Germinal center (tissue), 1 donor: ENCODE results near the gene TRIAP1.
"Not testable (repeated sequence)": the region's sequence is repeated elsewhere in the genome, so short reads cannot be mapped to it uniquely, and the experiment has no call there.

ENCODE experiments used
- DNase-seq: peaks from one replicate; pipeline ENCODE4 v3.0.0; 2012; ENCODE audit warnings: mixed read lengths, low spot score

Gene TRIAP1

GRCh38 chr12:120445911-120446843 is at the start of gene TRIAP1, which contains the start of gene GATC:
TRIAP1 (minus strand) TSS chr12:120446384; CDS start chr12:120446372, 12 bp downstream.
GATC (plus strand) TSS chr12:120446444; CDS start chr12:120446481, 37 bp downstream.
- DNase-seq, result peak; percentile 80

GRCh38 chr12:120495186-120495730 is 49.1 kb upstream of the TRIAP1 start:
- no peak for DNase-seq

GRCh38 chr12:120490833-120491512 is 44.8 kb upstream of the TRIAP1 start:
- no peak for DNase-seq

DNA sequence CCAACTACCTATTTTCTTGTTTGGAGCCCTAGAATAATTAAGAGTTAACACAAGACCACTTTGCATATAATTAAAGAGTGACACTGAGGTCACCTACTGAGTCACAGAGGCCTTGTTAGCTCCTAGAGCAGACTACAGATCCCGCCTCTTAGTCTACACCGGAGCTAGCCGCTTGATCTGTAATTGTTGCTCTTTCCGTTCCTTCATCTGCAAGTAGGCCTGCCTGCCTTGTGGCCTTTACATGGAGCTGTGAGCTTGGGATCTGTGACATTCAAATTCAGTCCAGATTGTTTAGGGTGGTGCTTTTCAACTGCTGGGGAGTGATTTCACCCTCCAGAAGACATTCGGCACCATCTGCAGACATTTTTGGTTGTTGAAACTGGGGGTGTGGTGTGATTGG is 44.1 kb upstream of the TRIAP1 start:
- no peak for DNase-seq

GRCh38 chr12:120489018-120489417 is 42.8 kb upstream of the TRIAP1 start:
- no peak for DNase-seq

- no peak for DNase-seq
These were observed 42.0 kb upstream of the TRIAP1 start for GRCh38 chr12:120488057-120488640.

GRCh38 chr12:120487552-120487951 is 41.4 kb upstream of the TRIAP1 start:
- not testable (repeated sequence) for DNase-seq

DNA sequence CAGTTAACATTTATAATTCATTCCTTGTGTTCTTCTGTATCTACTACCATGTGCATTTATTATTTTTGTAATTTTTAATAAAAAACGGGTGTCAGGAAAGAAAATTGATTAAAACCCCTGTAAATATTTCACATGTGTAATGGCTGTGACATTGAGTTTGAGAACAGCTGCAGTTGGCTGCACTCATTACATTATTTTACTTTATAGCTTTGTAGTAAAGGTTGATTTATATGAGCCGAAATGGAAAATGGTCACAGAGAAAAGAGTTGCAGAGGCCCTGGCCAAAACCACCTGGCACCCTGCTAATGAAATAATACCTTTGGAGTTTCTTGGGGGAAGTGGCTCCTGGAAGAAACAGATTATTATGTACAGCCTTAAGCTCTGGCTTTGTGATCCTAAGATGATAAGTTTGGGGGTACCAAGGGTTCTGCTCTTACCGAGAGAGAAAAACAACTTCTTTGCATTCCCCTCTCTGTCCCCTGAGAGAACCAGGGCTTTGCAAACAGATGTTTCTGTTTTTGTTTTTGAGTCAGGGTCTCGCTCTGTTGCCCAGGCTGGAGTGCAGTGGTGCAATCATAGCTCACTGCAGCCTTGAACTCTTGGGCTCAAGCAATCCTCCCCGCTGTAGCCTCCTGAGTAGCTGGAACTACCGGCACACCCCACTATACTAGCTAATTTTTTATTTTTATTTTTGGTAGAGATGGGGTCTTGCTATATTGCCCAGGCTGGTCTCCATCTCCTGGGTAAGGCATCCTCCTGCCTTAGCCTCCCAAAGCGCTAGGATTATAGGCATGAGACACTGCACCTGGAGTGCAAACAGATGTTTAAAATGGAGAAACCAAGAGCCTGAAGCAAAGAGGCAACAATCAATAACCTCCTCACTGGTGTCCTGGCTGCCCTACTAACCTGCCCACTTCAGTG is 40.0 kb upstream of the TRIAP1 start:
- DNase-seq, result peak; percentile 49

GRCh38 chr12:120483621-120484020 is 37.4 kb upstream of the TRIAP1 start:
- no peak for DNase-seq

GRCh38 chr12:120481022-120481767 is 35.0 kb upstream of the TRIAP1 start:
- DNase-seq, result no peak

DNA sequence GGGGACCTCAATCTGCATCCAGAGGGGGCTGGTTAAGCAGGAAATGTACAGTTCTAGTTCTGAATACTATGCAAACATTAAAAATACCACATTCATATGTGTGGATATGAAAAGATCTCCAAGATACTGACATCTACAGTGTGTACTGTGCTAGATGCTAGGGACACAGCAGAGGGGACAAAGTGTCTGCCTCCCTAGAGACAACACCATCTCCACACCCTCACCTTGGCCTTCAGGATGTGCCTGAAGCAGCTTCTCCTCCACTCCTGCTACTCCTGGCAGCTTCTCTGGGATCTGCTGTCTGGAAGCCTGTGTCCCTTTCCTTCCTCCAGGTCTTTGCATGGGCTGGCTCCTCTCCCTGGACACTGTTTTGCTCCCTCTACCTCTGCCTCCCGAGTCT is 34.0 kb upstream of the TRIAP1 start:
- DNase-seq, result no peak

- DNase-seq, result no peak
These were observed 33.3 kb upstream of the TRIAP1 start for GRCh38 chr12:120479458-120479857.

- DNase-seq, result no peak
These were observed 29.5 kb upstream of the TRIAP1 start for GRCh38 chr12:120475643-120476042.

DNA sequence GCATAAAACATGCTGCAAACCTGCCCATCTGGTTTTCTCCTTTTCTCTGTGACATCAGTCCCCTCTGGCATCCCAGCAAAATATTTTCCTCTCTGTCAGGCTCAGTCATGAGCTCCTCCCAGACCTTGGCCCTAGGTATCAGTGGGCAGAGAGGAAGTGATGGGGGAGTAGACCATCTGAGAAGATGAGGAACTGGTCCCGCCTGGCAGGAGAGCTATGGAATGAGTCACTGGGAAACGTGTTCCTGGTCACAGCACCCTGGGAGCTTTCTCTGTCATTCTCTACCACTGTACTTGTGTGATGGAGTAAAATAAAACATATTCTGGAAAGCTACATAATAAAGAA is 28.4 kb upstream of the TRIAP1 start:
- DNase-seq, result no peak

- no peak for DNase-seq
These were observed 27.8 kb upstream of the TRIAP1 start for GRCh38 chr12:120473807-120474615.

DNA sequence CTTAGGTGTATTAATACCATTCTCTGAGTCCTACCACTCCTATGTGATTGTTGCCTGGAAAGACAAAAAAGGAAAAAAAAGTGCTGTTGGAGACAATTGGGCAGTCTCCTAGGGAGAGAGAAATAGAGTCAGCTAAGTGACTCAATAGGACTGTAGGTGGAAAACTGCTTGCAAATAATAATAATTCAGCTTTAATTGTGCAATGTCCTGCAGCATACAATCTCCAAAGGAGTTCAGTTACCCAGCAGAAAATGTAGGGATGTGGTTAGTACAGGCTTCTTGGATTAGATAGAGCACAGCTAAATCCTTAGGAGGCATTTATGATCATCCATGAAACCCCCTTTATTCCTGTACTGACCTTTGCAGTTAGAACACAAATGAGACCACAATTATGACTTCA is 26.3 kb upstream of the TRIAP1 start:
- DNase-seq, result no peak

- peak; percentile 25 for DNase-seq
These were observed 24.1 kb upstream of the TRIAP1 start for GRCh38 chr12:120470150-120470784.

DNA sequence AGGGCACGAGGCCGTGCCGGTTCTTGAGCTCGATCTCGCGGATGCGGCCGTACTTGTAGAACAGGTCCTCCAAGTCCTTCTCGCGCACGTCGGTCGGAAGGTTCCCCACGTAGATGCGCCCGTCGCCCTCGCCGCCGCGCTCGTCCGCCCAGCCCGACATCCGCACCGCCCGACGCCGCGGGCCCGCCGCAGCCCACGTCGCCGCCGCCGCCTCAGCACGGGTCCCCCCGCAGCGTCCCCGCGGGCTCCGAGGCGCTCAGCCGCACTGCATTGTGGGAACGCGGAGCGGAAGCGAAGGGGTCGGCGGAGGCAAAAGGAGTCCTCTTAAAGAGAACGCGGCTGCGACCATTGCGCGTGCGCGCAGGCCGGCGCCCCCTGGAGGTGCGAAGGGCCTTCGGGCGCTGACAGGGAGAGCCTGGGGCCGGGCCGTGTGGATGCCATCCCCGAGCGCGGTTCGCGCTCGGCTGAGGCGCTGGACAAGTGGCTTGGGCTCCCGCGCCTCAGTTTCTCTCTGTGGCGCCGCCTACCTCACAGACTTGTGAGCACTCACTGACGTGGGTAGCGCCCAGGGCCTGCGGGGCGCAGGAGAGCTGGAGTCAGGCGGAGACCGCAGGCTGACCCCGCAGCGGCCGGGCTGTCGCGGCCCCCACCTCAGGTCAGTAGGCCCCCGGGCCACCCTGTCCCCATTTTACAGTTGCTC is 23.4 kb upstream of the TRIAP1 start, which contains the start of gene SRSF9:
SRSF9 (minus strand) TSS at position 299 of the 700 bp plus-strand sequence; CDS start at position 160, 139 bp downstream.
- DNase-seq, result peak; percentile 99
